HL-60 (cell line): ENCODE data around the gene CIRBP.

Experiments
- CTCF ChIP-seq: IDR thresholded peaks from one replicate; pipeline ENCODE4 v1.5.1; 2011; ENCODE audit warnings: low read length, control low read depth, inconsistent platforms; ENCODE audit not compliant: insufficient read depth
- POLR2AphosphoS5 ChIP-seq: IDR thresholded peaks from 2 replicates; pipeline ENCODE4 v1.6.1; 2012; ENCODE audit warnings: low read depth
- TF ChIP-seq, protein P1 (sequence below): IDR thresholded peaks from 2 replicates; pipeline ENCODE4 v1.6.1; 2012; ENCODE audit warnings: low read depth; ENCODE audit not compliant: insufficient replicate concordance

- TF ChIP-seq CTCF (no peak), POLR2AphosphoS5 (no peak)
- TF ChIP-seq, protein P1, sequence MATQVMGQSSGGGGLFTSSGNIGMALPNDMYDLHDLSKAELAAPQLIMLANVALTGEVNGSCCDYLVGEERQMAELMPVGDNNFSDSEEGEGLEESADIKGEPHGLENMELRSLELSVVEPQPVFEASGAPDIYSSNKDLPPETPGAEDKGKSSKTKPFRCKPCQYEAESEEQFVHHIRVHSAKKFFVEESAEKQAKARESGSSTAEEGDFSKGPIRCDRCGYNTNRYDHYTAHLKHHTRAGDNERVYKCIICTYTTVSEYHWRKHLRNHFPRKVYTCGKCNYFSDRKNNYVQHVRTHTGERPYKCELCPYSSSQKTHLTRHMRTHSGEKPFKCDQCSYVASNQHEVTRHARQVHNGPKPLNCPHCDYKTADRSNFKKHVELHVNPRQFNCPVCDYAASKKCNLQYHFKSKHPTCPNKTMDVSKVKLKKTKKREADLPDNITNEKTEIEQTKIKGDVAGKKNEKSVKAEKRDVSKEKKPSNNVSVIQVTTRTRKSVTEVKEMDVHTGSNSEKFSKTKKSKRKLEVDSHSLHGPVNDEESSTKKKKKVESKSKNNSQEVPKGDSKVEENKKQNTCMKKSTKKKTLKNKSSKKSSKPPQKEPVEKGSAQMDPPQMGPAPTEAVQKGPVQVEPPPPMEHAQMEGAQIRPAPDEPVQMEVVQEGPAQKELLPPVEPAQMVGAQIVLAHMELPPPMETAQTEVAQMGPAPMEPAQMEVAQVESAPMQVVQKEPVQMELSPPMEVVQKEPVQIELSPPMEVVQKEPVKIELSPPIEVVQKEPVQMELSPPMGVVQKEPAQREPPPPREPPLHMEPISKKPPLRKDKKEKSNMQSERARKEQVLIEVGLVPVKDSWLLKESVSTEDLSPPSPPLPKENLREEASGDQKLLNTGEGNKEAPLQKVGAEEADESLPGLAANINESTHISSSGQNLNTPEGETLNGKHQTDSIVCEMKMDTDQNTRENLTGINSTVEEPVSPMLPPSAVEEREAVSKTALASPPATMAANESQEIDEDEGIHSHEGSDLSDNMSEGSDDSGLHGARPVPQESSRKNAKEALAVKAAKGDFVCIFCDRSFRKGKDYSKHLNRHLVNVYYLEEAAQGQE, result no peak
Observed at GRCh38 chr19:1264801-1265614, 4.1 kb upstream of the CIRBP start.
